Psoas muscle (tissue), 8 donors: Measurements from ENCODE around the gene IAH1. TPM values are rescaled to one million over a fixed set of nuclear protein-coding genes. Genes with fewer than 3 reads are reported as not detected.

ENCODE experiments used
- ATAC-seq, 4 donors: fragments of 200-7000 bp; cut with Tn5 transposase; one replicate each; pipeline ENCODE4 v1.9.1; 2020; ENCODE audit warnings: moderate library complexity in 3 of 4, mild to moderate bottlenecking in 2 of 4
- DNase-seq, 2 donors: peaks; one replicate each; pipeline ENCODE4 v3.0.0-alpha.2; 2020
- H3K27ac ChIP-seq: fragments of 200-600 bp; one replicate; pipeline ENCODE4 v1.8.0; 2022
- H3K27me3 ChIP-seq, 3 donors: fragments of 200-600 bp in 1 of 3; one replicate each; pipeline versions ENCODE4 v1.6.1 to v1.8.0; 2013 to 2022; ENCODE audit warnings: low read length in 2 of 3, mild to moderate bottlenecking in 2 of 3, moderate library complexity in 1 of 3; ENCODE audit not compliant: insufficient read depth in 3 of 3
- H3K36me3 ChIP-seq, 2 donors: fragments of 200-600 bp in 1 of 2; one replicate each; pipeline versions ENCODE4 v1.6.1 to v1.8.0; 2013 to 2022; ENCODE audit warnings: low read depth in 1 of 2, mild to moderate bottlenecking in 1 of 2, moderate library complexity in 1 of 2; ENCODE audit not compliant: insufficient read depth in 1 of 2
- H3K4me1 ChIP-seq: fragments of 200-600 bp; one replicate; pipeline ENCODE4 v1.8.0; 2022
- H3K4me3 ChIP-seq: fragments of 200-600 bp; one replicate; pipeline ENCODE4 v1.8.0; 2022; ENCODE audit warnings: mild to moderate bottlenecking
- H3K9me3 ChIP-seq: fragments of 200-600 bp; one replicate; pipeline ENCODE4 v1.8.0; 2022
- WGBS, 3 donors: extraction: QIAGEN DNeasy Blood & Tissue Kit; methylation state at CpG; one replicate each; pipeline versions ENCODE4 v1.1.6 to v1.1.7; 2013; 5-methylcytosine and 5-hydroxymethylcytosine counted together
- intact Hi-C, 2 donors: fragments of 100-400 bp; cut with DNase I; formaldehyde crosslinking; loops; one replicate each; pipeline versions ENCODE4 v1.11.0 to v1.14.2; 2022
- polyA plus RNA-seq, 3 donors: library from polyadenylated mRNA; stranded (reverse); fragments of 200-250 nt; gene quantifications; one replicate each; pipeline ENCODE4 v1.2.3, GENCODE V29; 2013
- total RNA-seq, 4 donors: library from RNA; stranded (reverse); fragmentation: NEBNext Ultra II Directional in 2 of 4; extraction: Animal tissue kit (Norgen Biotek cat#: 25700) in 2 of 4; gene quantifications; one replicate each; pipeline versions ENCODE4 v1.2.1 to v1.2.4, GENCODE V29; 2021 to 2023
- TF ChIP-seq, protein P1 (sequence below): fragments of 200-600 bp; IDR thresholded peaks from one replicate; pipeline ENCODE4 v1.8.0; 2022; ENCODE audit warnings: antibody characterized with exemption
- donor health status: healthy with polysubstance abuse.
- donor health status: DM: no; HTN: no; CAD: no; lungs with moderate emphysema.
- donor health status: Bipolar disorder and iron deficiency.
- donor health status: healthy.
- donor health status: DM: yes; HTN: yes; CAD: no.
- donor health status: DM: no; HTN: no; CAD: no.
- donor health status: DM: no; HTN: no; CAD: no.
- donor health status: DM: yes; HTN: yes; CAD: no.

Gene IAH1
- total and polyA plus RNA-seq, 7 donors, result 30.1 to 63.0 (median 49.9) TPM

DNA sequence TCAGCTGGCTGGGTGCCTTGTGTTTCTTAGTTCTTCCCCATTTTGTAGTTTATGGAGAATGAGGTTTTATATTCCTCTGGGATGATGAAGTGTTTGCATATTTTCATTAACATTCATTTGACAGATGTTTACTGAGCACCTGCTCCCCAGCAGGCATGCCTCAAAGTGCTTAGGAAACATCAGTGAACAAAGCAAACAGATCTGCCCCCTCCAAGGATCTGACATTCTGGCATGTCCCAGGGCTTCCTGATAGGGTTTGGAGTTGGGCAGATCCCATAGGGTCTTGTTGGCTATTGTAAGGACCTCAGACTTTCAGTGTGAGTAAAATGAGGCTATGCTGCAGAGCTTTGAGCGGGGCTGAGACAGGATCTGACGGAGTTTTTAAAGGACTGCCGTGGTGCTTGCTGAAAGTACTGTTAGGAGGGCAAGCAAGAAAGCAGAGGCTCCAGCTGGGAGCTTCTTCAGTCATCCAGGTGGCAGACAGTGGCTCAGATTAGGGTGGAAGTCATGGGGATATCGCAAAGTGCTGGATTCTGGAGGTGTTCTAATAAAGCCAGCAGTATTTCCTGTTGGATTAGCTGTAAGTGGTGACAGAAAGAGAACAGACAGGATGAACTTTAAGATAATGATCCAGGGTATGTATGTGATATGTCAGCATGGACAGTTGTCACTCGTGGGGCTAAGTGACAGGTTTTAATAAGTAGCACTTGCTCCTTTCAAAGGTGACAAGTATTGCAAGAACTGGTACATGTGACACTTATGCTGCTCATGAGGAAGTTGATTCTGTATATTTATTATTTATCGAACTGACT lies 11.3 kb upstream of the IAH1 start:
- no peak for DNase-seq
- 88 to 91% (median 90%) methylated on average over 6 of the region's 6 CpGs for WGBS, 3 donors
- Histone ChIP-seq H3K27me3 (no peaks in the 10 kb centered on the region), H3K4me1 (no peaks in the 10 kb centered on the region), H3K36me3 (peaks cover 0 to 42% of the 10 kb centered on the region in 2 donors), H3K4me3 (no peak overlapping the region), H3K27ac (no peak overlapping the region), H3K9me3 (no peaks in the 10 kb centered on the region)
- TF ChIP-seq, protein P1, sequence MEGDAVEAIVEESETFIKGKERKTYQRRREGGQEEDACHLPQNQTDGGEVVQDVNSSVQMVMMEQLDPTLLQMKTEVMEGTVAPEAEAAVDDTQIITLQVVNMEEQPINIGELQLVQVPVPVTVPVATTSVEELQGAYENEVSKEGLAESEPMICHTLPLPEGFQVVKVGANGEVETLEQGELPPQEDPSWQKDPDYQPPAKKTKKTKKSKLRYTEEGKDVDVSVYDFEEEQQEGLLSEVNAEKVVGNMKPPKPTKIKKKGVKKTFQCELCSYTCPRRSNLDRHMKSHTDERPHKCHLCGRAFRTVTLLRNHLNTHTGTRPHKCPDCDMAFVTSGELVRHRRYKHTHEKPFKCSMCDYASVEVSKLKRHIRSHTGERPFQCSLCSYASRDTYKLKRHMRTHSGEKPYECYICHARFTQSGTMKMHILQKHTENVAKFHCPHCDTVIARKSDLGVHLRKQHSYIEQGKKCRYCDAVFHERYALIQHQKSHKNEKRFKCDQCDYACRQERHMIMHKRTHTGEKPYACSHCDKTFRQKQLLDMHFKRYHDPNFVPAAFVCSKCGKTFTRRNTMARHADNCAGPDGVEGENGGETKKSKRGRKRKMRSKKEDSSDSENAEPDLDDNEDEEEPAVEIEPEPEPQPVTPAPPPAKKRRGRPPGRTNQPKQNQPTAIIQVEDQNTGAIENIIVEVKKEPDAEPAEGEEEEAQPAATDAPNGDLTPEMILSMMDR, result no peak
- peak in 2 of 4 donors; percentile 11 to 22 for ATAC-seq
- intact Hi-C loops, result no loop called here

GRCh38 chr2:9463698-9464034 lies 10.7 kb upstream of the IAH1 start:
- Histone ChIP-seq H3K27ac (no peak overlapping the region), H3K4me3 (no peak overlapping the region), H3K36me3 (peaks cover 0 to 36% of the 10 kb centered on the region in 2 donors), H3K9me3 (no peaks in the 10 kb centered on the region), H3K27me3 (no peaks in the 10 kb centered on the region), H3K4me1 (no peaks in the 10 kb centered on the region)
- ATAC-seq (peak in 3 of 4 donors; percentile 41 to 76 (median 62)), DNase-seq (no peak)
- TF ChIP-seq, protein P1, result no peak
- 64 to 83% (median 79%) methylated on average over 7 of the region's 7 CpGs for WGBS, 3 donors
- intact Hi-C loops, result no loop called here

GRCh38 chr2:9465170-9465569 lies 9.2 kb upstream of the IAH1 start:
- intact Hi-C loops, result no loop called here
- no peaks in the 10 kb centered on the region for H3K27me3 ChIP-seq
- H3K4me3 ChIP-seq, result no peak overlapping the region
- ATAC-seq (no peak), DNase-seq (no peak)
- TF ChIP-seq, protein P1, result no peak
- peaks cover 0 to 27% of the 10 kb centered on the region in 2 donors for H3K36me3 ChIP-seq
- H3K9me3 ChIP-seq, result no peaks in the 10 kb centered on the region
- H3K4me1 ChIP-seq, result no peaks in the 10 kb centered on the region
- WGBS, 3 donors, result 82 to 91% (median 84%) methylated on average over 7 of the region's 7 CpGs
- no peak overlapping the region for H3K27ac ChIP-seq

DNA sequence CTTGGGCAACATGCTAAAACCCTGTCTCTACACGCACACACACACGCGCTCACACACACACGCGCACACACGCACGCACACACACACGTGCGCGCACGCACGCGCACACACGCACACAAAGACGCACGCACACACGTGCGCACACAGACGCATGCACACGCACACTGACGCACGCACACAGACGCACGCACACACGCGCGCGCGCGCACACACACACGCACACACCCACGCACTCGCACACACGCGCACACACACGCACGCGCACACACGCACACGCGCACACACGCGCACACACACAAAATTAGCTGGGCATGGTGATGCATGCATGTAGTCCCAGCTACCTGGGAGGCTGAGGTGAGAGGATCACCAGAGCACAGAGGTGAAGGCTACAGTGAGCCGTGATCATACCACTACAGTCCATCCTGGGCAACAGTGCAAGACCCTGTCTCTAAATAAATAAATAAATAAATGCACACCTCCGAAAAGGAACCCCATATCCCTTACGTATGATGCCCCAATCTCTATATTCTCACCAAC lies 8.1 kb upstream of the IAH1 start:
- Histone ChIP-seq H3K4me1 (no peaks in the 10 kb centered on the region), H3K27me3 (no peaks in the 10 kb centered on the region), H3K36me3 (peaks cover 0 to 23% of the 10 kb centered on the region in 2 donors), H3K4me3 (no peak overlapping the region), H3K9me3 (no peaks in the 10 kb centered on the region), H3K27ac (no peak overlapping the region)
- TF ChIP-seq, protein P1, result no peak
- intact Hi-C loops, result no loop called here
- no peak for ATAC-seq
- no peak for DNase-seq
- WGBS, 3 donors, result 87 to 94% (median 91%) methylated on average over 35 to 46 of the region's 46 CpGs
